ENCODE measurements around the gene TYMP.

DNA sequence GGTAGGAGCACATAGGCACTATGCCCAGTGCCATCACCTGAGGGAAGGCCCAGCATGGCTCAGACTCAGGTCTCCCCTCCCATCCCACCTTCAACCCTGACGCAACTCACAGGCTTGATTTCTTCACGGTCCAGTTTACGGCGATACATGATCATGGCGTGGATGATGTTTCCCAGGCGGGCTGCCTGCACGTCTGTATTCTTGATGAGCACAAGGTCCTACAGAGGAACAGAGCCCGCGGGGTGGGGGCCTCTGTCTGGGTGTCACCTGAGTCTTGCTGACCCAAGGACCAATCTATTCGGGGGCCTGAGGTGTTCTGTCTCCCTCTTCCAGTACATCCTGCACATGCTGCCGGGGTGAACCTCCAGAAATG is 44.6 kb upstream of the TYMP start:
- no peak for TF ChIP-seq EZH2phosphoT487 (conservative IDR thresholded peaks at IDR 0.05; ENCODE audit: low read length)
- TF ChIP-seq, protein P1, sequence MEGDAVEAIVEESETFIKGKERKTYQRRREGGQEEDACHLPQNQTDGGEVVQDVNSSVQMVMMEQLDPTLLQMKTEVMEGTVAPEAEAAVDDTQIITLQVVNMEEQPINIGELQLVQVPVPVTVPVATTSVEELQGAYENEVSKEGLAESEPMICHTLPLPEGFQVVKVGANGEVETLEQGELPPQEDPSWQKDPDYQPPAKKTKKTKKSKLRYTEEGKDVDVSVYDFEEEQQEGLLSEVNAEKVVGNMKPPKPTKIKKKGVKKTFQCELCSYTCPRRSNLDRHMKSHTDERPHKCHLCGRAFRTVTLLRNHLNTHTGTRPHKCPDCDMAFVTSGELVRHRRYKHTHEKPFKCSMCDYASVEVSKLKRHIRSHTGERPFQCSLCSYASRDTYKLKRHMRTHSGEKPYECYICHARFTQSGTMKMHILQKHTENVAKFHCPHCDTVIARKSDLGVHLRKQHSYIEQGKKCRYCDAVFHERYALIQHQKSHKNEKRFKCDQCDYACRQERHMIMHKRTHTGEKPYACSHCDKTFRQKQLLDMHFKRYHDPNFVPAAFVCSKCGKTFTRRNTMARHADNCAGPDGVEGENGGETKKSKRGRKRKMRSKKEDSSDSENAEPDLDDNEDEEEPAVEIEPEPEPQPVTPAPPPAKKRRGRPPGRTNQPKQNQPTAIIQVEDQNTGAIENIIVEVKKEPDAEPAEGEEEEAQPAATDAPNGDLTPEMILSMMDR (IDR thresholded peaks at IDR 0.05; ENCODE audit: insufficient read depth, low read length, poor library complexity, severe bottlenecking): no peak
